HL-60 (cell line): ENCODE measurements around the gene ABCB4.

Experiments
- CTCF ChIP-seq: IDR thresholded peaks from one replicate; pipeline ENCODE4 v1.5.1; 2011; ENCODE audit warnings: low read length, control low read depth, inconsistent platforms; ENCODE audit not compliant: insufficient read depth
- GABPA ChIP-seq: IDR thresholded peaks from 2 replicates; pipeline ENCODE4 v1.6.1; 2012; ENCODE audit warnings: low read depth
- POLR2AphosphoS5 ChIP-seq: IDR thresholded peaks from 2 replicates; pipeline ENCODE4 v1.6.1; 2012; ENCODE audit warnings: low read depth
- REST ChIP-seq: IDR thresholded peaks from 2 replicates; pipeline ENCODE4 v1.6.1; 2012; ENCODE audit warnings: low read depth; ENCODE audit not compliant: insufficient replicate concordance
- SPI1 ChIP-seq: IDR thresholded peaks from 2 replicates; pipeline ENCODE4 v1.6.1; 2012; ENCODE audit warnings: low read depth, mild to moderate bottlenecking, borderline replicate concordance

- no peak for TF ChIP-seq CTCF
- TF ChIP-seq GABPA: no peak
- TF ChIP-seq POLR2AphosphoS5: no peak
- no peak for TF ChIP-seq SPI1
- no peak for TF ChIP-seq REST
Measured at GRCh38 chr7:87507446-87507845, 32.0 kb upstream of the ABCB4 start.
